ENCODE data around the gene NFIA.

NFIA gene

GRCh38 chr1:61152469-61153105 lies 70.2 kb downstream of the NFIA start:
- DNase-seq (ENCODE audit: low read depth in 2 of 2) = no peak

GRCh38 chr1:61156576-61157467 lies 74.5 kb downstream of the NFIA start:
- DNase-seq (ENCODE audit: low read depth in 2 of 2) = no peak

GRCh38 chr1:61157468-61157987 lies 75.2 kb downstream of the NFIA start:
- no peak for DNase-seq (ENCODE audit: low read depth in 2 of 2)

- DNase-seq (ENCODE audit: low read depth in 2 of 2) = no peak
These were observed 76.2 kb downstream of the NFIA start for GRCh38 chr1:61158591-61158990.

- DNase-seq (ENCODE audit: low read depth in 2 of 2) = no peak
These were observed 78.2 kb downstream of the NFIA start for GRCh38 chr1:61160526-61160925.

GRCh38 chr1:61162520-61163258 lies 80.3 kb downstream of the NFIA start:
- no peak for DNase-seq (ENCODE audit: low read depth in 2 of 2)

GRCh38 chr1:61163355-61163754 lies 81.0 kb downstream of the NFIA start:
- DNase-seq (ENCODE audit: low read depth in 2 of 2) = no peak

- no peak for DNase-seq (ENCODE audit: low read depth in 2 of 2)
These were observed 83.0 kb downstream of the NFIA start for GRCh38 chr1:61165402-61165801.

- no peak for DNase-seq (ENCODE audit: low read depth in 2 of 2)
These were observed 84.9 kb downstream of the NFIA start for GRCh38 chr1:61167309-61167708.

GRCh38 chr1:61169045-61169444 lies 86.7 kb downstream of the NFIA start:
- DNase-seq (ENCODE audit: low read depth in 2 of 2) = no peak

- no peak for DNase-seq (ENCODE audit: low read depth in 2 of 2)
These were observed 87.3 kb downstream of the NFIA start for GRCh38 chr1:61169634-61170033.

- no peak for DNase-seq (ENCODE audit: low read depth in 2 of 2)
These were observed 88.2 kb downstream of the NFIA start for GRCh38 chr1:61170328-61171238.

GRCh38 chr1:61171346-61171745 lies 89.0 kb downstream of the NFIA start:
- no peak for DNase-seq (ENCODE audit: low read depth in 2 of 2)

- no peak for DNase-seq (ENCODE audit: low read depth in 2 of 2)
These were observed 89.6 kb downstream of the NFIA start for GRCh38 chr1:61171974-61172373.

GRCh38 chr1:61173118-61173517 lies 90.8 kb downstream of the NFIA start:
- no peak for DNase-seq (ENCODE audit: low read depth in 2 of 2)

GRCh38 chr1:61174060-61174795 lies 91.9 kb downstream of the NFIA start:
- DNase-seq (ENCODE audit: low read depth in 2 of 2) = no peak

- no peak for DNase-seq (ENCODE audit: low read depth in 2 of 2)
These were observed 93.6 kb downstream of the NFIA start for GRCh38 chr1:61175976-61176375.

- DNase-seq (ENCODE audit: low read depth in 2 of 2) = no peak
These were observed 99.0 kb downstream of the NFIA start for GRCh38 chr1:61181067-61182038.

- DNase-seq (ENCODE audit: low read depth in 2 of 2) = no peak
These were observed 99.7 kb downstream of the NFIA start for GRCh38 chr1:61182049-61182448.
